Liver (tissue), 9 donors: ENCODE measurements around the gene DIPK1A. TPM values are rescaled to one million over a fixed set of nuclear protein-coding genes. Genes with fewer than 3 reads are reported as not detected.
A peak's percentile ranks its signal among the peaks of the same experiment; 100 is the strongest.

Experiments
- DNase-seq: peaks from one replicate; pipeline ENCODE4 v3.0.0-alpha.2; 2017; ENCODE audit warnings: low spot score
- H3K27ac ChIP-seq, 2 donors: one replicate each; pipeline ENCODE4 v1.7.0; 2013; ENCODE audit warnings: inconsistent platforms in 2 of 2, low read length in 2 of 2, control low read depth in 1 of 2, low read depth in 1 of 2, mild to moderate bottlenecking in 1 of 2
- H3K27me3 ChIP-seq, 4 donors: one replicate each; pipeline versions ENCODE4 v1.6.1 to v1.7.0; 2013; ENCODE audit warnings: low read length in 3 of 4, inconsistent platforms in 1 of 4, mild to moderate bottlenecking in 1 of 4, moderate library complexity in 1 of 4; ENCODE audit not compliant: control insufficient read depth in 4 of 4, insufficient read depth in 4 of 4
- H3K36me3 ChIP-seq, 4 donors: one replicate each; pipeline versions ENCODE4 v1.6.1 to v1.7.0; 2013; ENCODE audit warnings: low read length in 3 of 4, mild to moderate bottlenecking in 3 of 4, low read depth in 1 of 4, moderate library complexity in 1 of 4; ENCODE audit not compliant: control insufficient read depth in 4 of 4, insufficient read depth in 3 of 4
- H3K4me1 ChIP-seq, 4 donors: one replicate each; pipeline versions ENCODE4 v1.6.1 to v1.7.0; 2013; ENCODE audit warnings: low read length in 3 of 4, mild to moderate bottlenecking in 3 of 4, moderate library complexity in 1 of 4; ENCODE audit not compliant: control insufficient read depth in 4 of 4, insufficient read depth in 4 of 4
- H3K4me3 ChIP-seq, 3 donors: one replicate each; pipeline versions ENCODE4 v1.6.1 to v1.7.0; 2013; ENCODE audit warnings: low read length in 3 of 3, control low read depth in 1 of 3, low read depth in 1 of 3, mild to moderate bottlenecking in 1 of 3
- H3K9ac ChIP-seq, 2 donors: one replicate each; pipeline ENCODE4 v1.7.0; 2013; ENCODE audit warnings: low read length in 2 of 2, mild to moderate bottlenecking in 2 of 2, moderate library complexity in 2 of 2, control low read depth in 1 of 2, low read depth in 1 of 2
- H3K9me3 ChIP-seq, 4 donors: one replicate each; pipeline versions ENCODE4 v1.6.1 to v1.7.0; 2013; ENCODE audit warnings: low read length in 3 of 4; ENCODE audit not compliant: control insufficient read depth in 4 of 4
- EGR1 ChIP-seq, 2 donors: IDR thresholded peaks; 2 replicates each; pipeline ENCODE4 v1.6.1; 2016 to 2018; ENCODE audit warnings: antibody characterized with exemption in 2 of 2, low read depth in 2 of 2
- FOXA2 ChIP-seq: IDR thresholded peaks from 2 replicates; pipeline ENCODE4 v1.6.1; 2016; ENCODE audit warnings: antibody characterized with exemption
- GABPA ChIP-seq, 2 donors: IDR thresholded peaks in 1 of 2; conservative IDR thresholded peaks in 1 of 2; 2 replicates each; pipeline ENCODE4 v1.6.1; 2016; ENCODE audit warnings: antibody characterized with exemption in 2 of 2, mild to moderate bottlenecking in 1 of 2, moderate library complexity in 1 of 2
- HNF4A ChIP-seq, 2 donors: conservative IDR thresholded peaks; 2 replicates each; pipeline ENCODE4 v1.6.1; 2016; ENCODE audit warnings: antibody characterized with exemption in 2 of 2, mild to moderate bottlenecking in 2 of 2
- NR2F2 ChIP-seq: IDR thresholded peaks from 2 replicates; pipeline ENCODE4 v1.6.1; 2016; ENCODE audit warnings: antibody characterized with exemption
- RAD21 ChIP-seq, 2 donors: IDR thresholded peaks; 2 replicates each; pipeline ENCODE4 v1.6.1; 2016; ENCODE audit warnings: antibody characterized with exemption in 2 of 2, mild to moderate bottlenecking in 2 of 2
- TAF1 ChIP-seq: conservative IDR thresholded peaks from 2 replicates; pipeline ENCODE4 v1.6.1; 2016; ENCODE audit warnings: antibody characterized with exemption, mild to moderate bottlenecking
- YY1 ChIP-seq: IDR thresholded peaks from 2 replicates; pipeline ENCODE4 v1.6.1; 2016; ENCODE audit warnings: antibody characterized with exemption, mild to moderate bottlenecking
- WGBS: extraction: QIAGEN DNeasy Blood & Tissue Kit; methylation state at CpG from one replicate; pipeline ENCODE4 v1.1.7; 2013; 5-methylcytosine and 5-hydroxymethylcytosine counted together
- polyA plus RNA-seq, 2 donors: library from polyadenylated mRNA; stranded (reverse) in 1 of 2; unstranded in 1 of 2; fragments of 200-250 nt in 1 of 2; fragments of >200 nt in 1 of 2; fragmentation: Nextera tagmentation in 1 of 2; extraction: Ambion mirVana in 1 of 2; gene quantifications; one replicate each; pipeline versions ENCODE4 v1.2.1 to v1.2.3, GENCODE V29; 2013 to 2015
- total RNA-seq, 2 donors: library from RNA; depleted of rRNA; stranded (reverse); fragments of >200 nt; gene quantifications; one replicate each; pipeline ENCODE4 v1.2.3, GENCODE V29; 2014
- TF ChIP-seq, protein P1 (sequence below): IDR thresholded peaks from 2 replicates; pipeline ENCODE4 v1.6.1; 2016; ENCODE audit warnings: antibody characterized with exemption
- TF ChIP-seq, protein P2 (sequence below): fragments of 150-350 bp; IDR thresholded peaks from 2 replicates; pipeline ENCODE4 v1.5.1; 2017; ENCODE audit warnings: improper control_type of control experiment, low read depth, low read length; ENCODE audit not compliant: missing input control
- TF ChIP-seq, protein P3 (sequence below): IDR thresholded peaks from 2 replicates; pipeline ENCODE4 v1.6.1; 2016; ENCODE audit warnings: antibody characterized with exemption, mild to moderate bottlenecking
- donor health status: healthy.
- donor health status: healthy.
- donor health status: healthy.
- donor health status: healthy.
- donor health status: healthy.

DIPK1A gene
- total and polyA plus RNA-seq, 4 donors, result 7.9 to 11.6 (median 10.2) TPM

DNA sequence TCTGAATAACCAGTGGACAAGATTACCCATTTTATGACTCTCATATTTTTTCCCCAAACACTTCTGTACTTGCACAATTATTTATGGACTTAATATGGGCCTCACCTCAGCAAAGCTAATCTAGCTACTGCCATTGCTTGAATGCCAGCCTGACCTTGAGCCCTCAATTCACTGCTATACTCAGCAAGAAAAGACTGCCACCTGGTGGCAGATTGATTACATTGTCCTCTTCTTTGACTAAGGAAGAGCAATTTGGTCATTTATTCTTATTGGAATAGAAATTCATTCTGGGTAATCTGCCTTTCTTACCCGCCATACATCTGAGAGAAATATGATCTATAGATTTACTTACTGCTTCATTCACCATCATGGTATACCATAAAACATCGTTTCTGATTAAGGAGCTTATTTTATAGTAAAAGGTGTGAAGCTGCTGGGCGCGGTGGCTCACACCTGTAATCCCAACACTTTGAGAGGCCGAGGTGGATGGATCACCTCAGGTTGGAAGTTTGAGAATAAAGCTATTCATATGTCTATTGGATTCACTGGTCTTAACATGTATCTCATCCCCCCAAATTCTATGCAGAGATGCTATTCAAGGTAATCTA is 32.9 kb upstream of the DIPK1A start:
- peak; percentile 52 for DNase-seq
- H3K9ac ChIP-seq, result no peak overlapping the region

DNA sequence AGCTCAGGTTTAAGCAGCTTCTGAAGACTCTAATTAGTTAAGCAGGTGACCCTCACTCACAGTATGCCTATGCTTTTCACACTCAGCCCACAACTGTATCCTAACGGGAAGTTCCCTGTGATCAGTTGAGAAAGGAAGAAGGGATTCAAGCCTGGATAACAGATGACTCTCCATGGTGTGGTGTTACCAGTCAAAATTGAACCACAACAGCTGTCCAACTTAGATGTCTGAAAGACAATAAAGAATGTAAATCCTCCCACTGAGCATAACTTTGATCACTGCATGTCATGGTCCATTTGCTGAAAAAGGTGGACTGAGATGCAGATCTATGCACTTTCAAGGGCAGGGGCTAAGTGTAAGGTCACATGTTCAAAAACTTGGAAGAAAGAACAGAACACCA is 32.3 kb upstream of the DIPK1A start:
- TF ChIP-seq, protein P1, sequence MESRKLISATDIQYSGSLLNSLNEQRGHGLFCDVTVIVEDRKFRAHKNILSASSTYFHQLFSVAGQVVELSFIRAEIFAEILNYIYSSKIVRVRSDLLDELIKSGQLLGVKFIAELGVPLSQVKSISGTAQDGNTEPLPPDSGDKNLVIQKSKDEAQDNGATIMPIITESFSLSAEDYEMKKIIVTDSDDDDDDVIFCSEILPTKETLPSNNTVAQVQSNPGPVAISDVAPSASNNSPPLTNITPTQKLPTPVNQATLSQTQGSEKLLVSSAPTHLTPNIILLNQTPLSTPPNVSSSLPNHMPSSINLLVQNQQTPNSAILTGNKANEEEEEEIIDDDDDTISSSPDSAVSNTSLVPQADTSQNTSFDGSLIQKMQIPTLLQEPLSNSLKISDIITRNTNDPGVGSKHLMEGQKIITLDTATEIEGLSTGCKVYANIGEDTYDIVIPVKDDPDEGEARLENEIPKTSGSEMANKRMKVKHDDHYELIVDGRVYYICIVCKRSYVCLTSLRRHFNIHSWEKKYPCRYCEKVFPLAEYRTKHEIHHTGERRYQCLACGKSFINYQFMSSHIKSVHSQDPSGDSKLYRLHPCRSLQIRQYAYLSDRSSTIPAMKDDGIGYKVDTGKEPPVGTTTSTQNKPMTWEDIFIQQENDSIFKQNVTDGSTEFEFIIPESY, result no peak
- TF ChIP-seq NR2F2, result no peak
- 94% methylated on average over 1 of the region's 1 CpG for WGBS
- Histone ChIP-seq H3K4me3 (no peak overlapping the region), H3K27me3 (no peaks in the 10 kb centered on the region), H3K36me3 (no peaks in the 10 kb centered on the region), H3K9me3 (no peaks in the 10 kb centered on the region), H3K9ac (no peak overlapping the region), H3K27ac (no peak overlapping the region), H3K4me1 (peaks cover 0 to 3% (median 0%) of the 10 kb centered on the region in 4 donors)
- DNase-seq, result no peak

More for the DNA sequence above, 32.9 kb upstream of the DIPK1A start:
- no peaks in the 10 kb centered on the region for H3K36me3 ChIP-seq
- no peak overlapping the region for H3K4me3 ChIP-seq
- WGBS, result 61% methylated on average over 5 of the region's 5 CpGs
- peaks cover 0 to 3% (median 0%) of the 10 kb centered on the region in 4 donors for H3K4me1 ChIP-seq
- H3K27ac ChIP-seq, result no peak overlapping the region
- no peaks in the 10 kb centered on the region for H3K27me3 ChIP-seq
- TF ChIP-seq FOXA2 (peak; percentile 23), GABPA (IDR thresholded peaks at IDR 0.05 in 1 of 2, conservative IDR thresholded peaks at IDR 0.05 in 1 of 2) (no peak), EGR1 (IDR thresholded peaks at IDR 0.05; ENCODE audit: low read depth in 2 of 2) (no peak), HNF4A (conservative IDR thresholded peaks at IDR 0.05) (peak in 1 of 2 donors; percentile 47), TAF1 (no peak), NR2F2 (no peak), YY1 (peak; percentile 65), RAD21 (IDR thresholded peaks at IDR 0.05) (peak; percentile 99)
- TF ChIP-seq, protein P2, sequence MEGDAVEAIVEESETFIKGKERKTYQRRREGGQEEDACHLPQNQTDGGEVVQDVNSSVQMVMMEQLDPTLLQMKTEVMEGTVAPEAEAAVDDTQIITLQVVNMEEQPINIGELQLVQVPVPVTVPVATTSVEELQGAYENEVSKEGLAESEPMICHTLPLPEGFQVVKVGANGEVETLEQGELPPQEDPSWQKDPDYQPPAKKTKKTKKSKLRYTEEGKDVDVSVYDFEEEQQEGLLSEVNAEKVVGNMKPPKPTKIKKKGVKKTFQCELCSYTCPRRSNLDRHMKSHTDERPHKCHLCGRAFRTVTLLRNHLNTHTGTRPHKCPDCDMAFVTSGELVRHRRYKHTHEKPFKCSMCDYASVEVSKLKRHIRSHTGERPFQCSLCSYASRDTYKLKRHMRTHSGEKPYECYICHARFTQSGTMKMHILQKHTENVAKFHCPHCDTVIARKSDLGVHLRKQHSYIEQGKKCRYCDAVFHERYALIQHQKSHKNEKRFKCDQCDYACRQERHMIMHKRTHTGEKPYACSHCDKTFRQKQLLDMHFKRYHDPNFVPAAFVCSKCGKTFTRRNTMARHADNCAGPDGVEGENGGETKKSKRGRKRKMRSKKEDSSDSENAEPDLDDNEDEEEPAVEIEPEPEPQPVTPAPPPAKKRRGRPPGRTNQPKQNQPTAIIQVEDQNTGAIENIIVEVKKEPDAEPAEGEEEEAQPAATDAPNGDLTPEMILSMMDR, result peak; percentile 90
- TF ChIP-seq, protein P1, result no peak
- TF ChIP-seq, protein P3, sequence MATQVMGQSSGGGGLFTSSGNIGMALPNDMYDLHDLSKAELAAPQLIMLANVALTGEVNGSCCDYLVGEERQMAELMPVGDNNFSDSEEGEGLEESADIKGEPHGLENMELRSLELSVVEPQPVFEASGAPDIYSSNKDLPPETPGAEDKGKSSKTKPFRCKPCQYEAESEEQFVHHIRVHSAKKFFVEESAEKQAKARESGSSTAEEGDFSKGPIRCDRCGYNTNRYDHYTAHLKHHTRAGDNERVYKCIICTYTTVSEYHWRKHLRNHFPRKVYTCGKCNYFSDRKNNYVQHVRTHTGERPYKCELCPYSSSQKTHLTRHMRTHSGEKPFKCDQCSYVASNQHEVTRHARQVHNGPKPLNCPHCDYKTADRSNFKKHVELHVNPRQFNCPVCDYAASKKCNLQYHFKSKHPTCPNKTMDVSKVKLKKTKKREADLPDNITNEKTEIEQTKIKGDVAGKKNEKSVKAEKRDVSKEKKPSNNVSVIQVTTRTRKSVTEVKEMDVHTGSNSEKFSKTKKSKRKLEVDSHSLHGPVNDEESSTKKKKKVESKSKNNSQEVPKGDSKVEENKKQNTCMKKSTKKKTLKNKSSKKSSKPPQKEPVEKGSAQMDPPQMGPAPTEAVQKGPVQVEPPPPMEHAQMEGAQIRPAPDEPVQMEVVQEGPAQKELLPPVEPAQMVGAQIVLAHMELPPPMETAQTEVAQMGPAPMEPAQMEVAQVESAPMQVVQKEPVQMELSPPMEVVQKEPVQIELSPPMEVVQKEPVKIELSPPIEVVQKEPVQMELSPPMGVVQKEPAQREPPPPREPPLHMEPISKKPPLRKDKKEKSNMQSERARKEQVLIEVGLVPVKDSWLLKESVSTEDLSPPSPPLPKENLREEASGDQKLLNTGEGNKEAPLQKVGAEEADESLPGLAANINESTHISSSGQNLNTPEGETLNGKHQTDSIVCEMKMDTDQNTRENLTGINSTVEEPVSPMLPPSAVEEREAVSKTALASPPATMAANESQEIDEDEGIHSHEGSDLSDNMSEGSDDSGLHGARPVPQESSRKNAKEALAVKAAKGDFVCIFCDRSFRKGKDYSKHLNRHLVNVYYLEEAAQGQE, result no peak
- no peaks in the 10 kb centered on the region for H3K9me3 ChIP-seq
